Measurements from ENCODE around the gene KIF15.

GRCh38 chr3:44795197-44795596 lies 33.6 kb downstream of the KIF15 start:
- no peak for TF ChIP-seq CTCF (IDR thresholded peaks at IDR 0.05)
- no peak for TF ChIP-seq POLR2A (IDR thresholded peaks at IDR 0.05)

All from heart left ventricle (tissue), 13 donors.